ENCODE data around the gene FBH1.

The FBH1 gene

GRCh38 chr10:5975641-5976473 lies 85.8 kb downstream of the FBH1 start:
- DNase-seq = peak; percentile 74 to 76
- TF ChIP-seq GATA1 (IDR thresholded peaks at IDR 0.05; ENCODE audit: low read depth, low read length) = no peak
- TF ChIP-seq POLR2A (IDR thresholded peaks at IDR 0.05; ENCODE audit: low read length) = peak; percentile 20

GRCh38 chr10:5976512-5977470 lies 86.7 kb downstream of the FBH1 start:
- DNase-seq = peak; percentile 70 to 82
- no peak for TF ChIP-seq POLR2A (IDR thresholded peaks at IDR 0.05; ENCODE audit: low read length)
- TF ChIP-seq GATA1 (IDR thresholded peaks at IDR 0.05; ENCODE audit: low read depth, low read length) = no peak

- DNase-seq = peak; percentile 93 to 96
Observed at GRCh38 chr10:5977471-5978229, 87.6 kb downstream of the FBH1 start, which contains the start of gene IL15RA. Gene IL15RA, minus strand, starts transcription at chr10:5977543. Its CDS starts 51 bp downstream, at chr10:5977492.

GRCh38 chr10:5978230-5978489 lies 88.1 kb downstream of the FBH1 start:
- peak; percentile 58 to 73 for DNase-seq
- no peak for TF ChIP-seq GATA1 (IDR thresholded peaks at IDR 0.05; ENCODE audit: low read depth, low read length)
- no peak for TF ChIP-seq POLR2A (IDR thresholded peaks at IDR 0.05; ENCODE audit: low read length)

More at GRCh38 chr10:5977471-5978229, 87.6 kb downstream of the FBH1 start, which contains the start of gene IL15RA:
- TF ChIP-seq POLR2A (IDR thresholded peaks at IDR 0.05; ENCODE audit: low read length) (peak; percentile 93), GATA1 (IDR thresholded peaks at IDR 0.05; ENCODE audit: low read depth, low read length) (no peak)

GRCh38 chr10:5981529-5981928 lies 91.5 kb downstream of the FBH1 start:
- peak; percentile 71 to 89 for DNase-seq
- TF ChIP-seq POLR2A (IDR thresholded peaks at IDR 0.05; ENCODE audit: low read length) (no peak), GATA1 (IDR thresholded peaks at IDR 0.05; ENCODE audit: low read depth, low read length) (no peak)

GRCh38 chr10:5983774-5984173 lies 93.7 kb downstream of the FBH1 start:
- DNase-seq = no peak

GRCh38 chr10:5985029-5985428 lies 95.0 kb downstream of the FBH1 start:
- no peak for TF ChIP-seq POLR2A (IDR thresholded peaks at IDR 0.05; ENCODE audit: low read length)
- no peak for TF ChIP-seq GATA1 (IDR thresholded peaks at IDR 0.05; ENCODE audit: low read depth, low read length)
- no peak for DNase-seq

More at GRCh38 chr10:5983774-5984173, 93.7 kb downstream of the FBH1 start:
- TF ChIP-seq GATA1 (IDR thresholded peaks at IDR 0.05; ENCODE audit: low read depth, low read length) = no peak

All from erythroblast (primary cell).